GM12865 (cell line): ENCODE measurements around the gene FLCN.

Experiments
- DNase-seq: peaks from one replicate; pipeline ENCODE4 v3.0.0; 2010; ENCODE audit warnings: low read depth
- H3K4me3 ChIP-seq: 2 replicates; pipeline ENCODE4 v1.5.1; 2011; ENCODE audit warnings: mild to moderate bottlenecking, low read depth, low read length, control low read depth
- TF ChIP-seq, protein P1 (sequence below): IDR thresholded peaks from 2 replicates; pipeline ENCODE4 v1.5.1; 2011; ENCODE audit warnings: low read length, control low read depth, low read depth, inconsistent platforms; ENCODE audit not compliant: insufficient read depth; ENCODE audit errors: missing control alignments

Gene FLCN

GRCh38 chr17:17204041-17204591 is 32.9 kb downstream of the FLCN start:
- peak; percentile 13 for DNase-seq
- peak overlapping the region; percentile 76 for H3K4me3 ChIP-seq
- TF ChIP-seq, protein P1, sequence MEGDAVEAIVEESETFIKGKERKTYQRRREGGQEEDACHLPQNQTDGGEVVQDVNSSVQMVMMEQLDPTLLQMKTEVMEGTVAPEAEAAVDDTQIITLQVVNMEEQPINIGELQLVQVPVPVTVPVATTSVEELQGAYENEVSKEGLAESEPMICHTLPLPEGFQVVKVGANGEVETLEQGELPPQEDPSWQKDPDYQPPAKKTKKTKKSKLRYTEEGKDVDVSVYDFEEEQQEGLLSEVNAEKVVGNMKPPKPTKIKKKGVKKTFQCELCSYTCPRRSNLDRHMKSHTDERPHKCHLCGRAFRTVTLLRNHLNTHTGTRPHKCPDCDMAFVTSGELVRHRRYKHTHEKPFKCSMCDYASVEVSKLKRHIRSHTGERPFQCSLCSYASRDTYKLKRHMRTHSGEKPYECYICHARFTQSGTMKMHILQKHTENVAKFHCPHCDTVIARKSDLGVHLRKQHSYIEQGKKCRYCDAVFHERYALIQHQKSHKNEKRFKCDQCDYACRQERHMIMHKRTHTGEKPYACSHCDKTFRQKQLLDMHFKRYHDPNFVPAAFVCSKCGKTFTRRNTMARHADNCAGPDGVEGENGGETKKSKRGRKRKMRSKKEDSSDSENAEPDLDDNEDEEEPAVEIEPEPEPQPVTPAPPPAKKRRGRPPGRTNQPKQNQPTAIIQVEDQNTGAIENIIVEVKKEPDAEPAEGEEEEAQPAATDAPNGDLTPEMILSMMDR = no peak

DNA sequence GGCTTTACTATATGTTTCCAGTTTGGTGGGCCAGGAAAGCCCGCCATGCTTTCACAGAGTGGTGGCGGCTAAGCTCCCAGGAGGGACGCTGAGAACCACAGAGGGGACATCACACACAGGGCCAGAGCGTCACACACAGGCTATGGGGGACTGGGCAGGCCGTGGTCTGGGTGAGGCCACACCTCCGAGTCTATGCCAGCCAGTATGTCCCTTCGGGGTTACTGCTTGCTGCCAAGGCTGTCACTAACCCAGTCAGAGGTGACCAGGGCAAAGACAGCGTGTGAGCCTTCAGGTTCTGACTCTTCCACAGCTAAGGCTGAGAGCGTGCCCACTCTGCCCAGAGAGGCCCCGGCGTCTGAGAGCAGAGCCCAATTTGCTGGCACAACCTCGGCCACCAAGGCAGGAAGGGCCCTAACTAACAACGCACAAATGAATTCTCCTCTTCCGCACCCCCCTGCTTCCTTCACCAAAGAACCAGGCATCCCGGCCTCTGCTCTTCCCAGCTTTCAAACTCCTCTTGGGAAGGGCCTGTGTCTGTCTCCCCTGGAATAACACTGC is 33.7 kb downstream of the FLCN start:
- TF ChIP-seq, protein P1 = no peak
- no peak for DNase-seq
- no peak overlapping the region for H3K4me3 ChIP-seq

DNA sequence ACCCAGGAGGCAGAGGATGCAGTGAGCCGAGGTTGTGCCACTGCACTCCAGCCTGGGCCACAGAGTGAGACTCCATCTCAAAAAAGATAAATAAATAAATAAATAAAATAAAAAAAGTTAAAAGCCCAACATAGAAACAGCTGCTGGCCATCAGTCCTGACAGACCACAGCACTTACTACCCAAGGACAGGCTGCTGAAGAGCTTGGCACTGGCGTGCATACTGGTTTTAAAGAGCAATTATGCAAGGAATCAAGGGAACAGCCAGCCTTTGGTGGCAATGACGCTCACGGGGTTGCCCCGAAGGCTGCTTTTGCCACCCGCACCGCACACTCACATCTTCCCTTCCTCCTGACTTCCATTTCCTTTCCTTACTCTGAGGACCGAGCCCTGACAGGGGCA is 35.1 kb downstream of the FLCN start:
- TF ChIP-seq, protein P1 = no peak
- H3K4me3 ChIP-seq = no peak overlapping the region
- DNase-seq = no peak

DNA sequence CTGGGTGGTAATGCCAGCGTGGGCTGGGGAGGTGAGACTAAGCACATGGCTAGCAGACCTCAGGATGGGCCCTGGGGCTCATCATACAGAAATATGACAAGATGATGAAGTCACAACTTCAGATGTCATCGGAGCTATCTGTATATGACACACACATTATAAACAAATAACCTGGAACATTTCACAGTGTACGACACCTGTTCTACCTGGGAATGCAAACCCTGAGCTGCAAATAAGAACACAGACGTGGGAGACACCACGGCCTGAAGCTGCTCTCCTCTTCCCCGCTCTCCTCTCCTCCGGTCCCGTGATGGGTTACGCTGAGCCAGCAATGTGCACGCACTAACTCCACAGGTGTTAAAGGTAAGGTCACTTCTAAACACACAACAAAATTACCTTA is 35.7 kb downstream of the FLCN start:
- TF ChIP-seq, protein P1 = no peak
- H3K4me3 ChIP-seq = no peak overlapping the region
- no peak for DNase-seq

- H3K4me3 ChIP-seq = no peak overlapping the region
- TF ChIP-seq, protein P1 = no peak
- no peak for DNase-seq
These were observed 36.1 kb downstream of the FLCN start for GRCh38 chr17:17200831-17201230.

DNA sequence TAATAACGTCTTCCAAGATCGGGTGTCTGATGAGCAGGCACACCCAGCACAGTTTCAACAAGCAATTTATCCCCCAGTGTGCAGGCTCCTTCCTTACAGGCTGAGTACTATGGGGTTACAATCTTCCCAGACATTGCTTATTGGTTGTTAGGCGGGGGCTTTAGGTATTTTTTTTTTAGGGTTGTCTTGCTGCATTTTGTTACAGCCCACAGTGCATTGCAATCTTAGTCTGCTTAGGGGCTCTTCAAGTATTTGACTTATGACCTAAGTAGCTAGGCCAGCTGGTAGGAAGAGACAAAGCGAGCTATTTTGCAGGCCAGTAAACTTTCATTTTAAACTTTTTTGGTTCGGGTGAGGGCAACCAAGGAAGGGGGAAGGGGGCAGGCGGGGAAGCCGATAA is 36.7 kb downstream of the FLCN start:
- DNase-seq = no peak

GRCh38 chr17:17198281-17198680 is 38.7 kb downstream of the FLCN start:
- TF ChIP-seq, protein P1 = no peak
- no peak for DNase-seq
- no peak overlapping the region for H3K4me3 ChIP-seq

More for the DNA sequence above, 36.7 kb downstream of the FLCN start:
- H3K4me3 ChIP-seq = no peak overlapping the region
- TF ChIP-seq, protein P1 = no peak
